ENCODE results near the gene PTX4. TPM values are rescaled to one million over a fixed set of nuclear protein-coding genes. Genes with fewer than 3 reads are reported as not detected.
"Not testable (repeated sequence)": the region's sequence is repeated elsewhere in the genome, so short reads cannot be mapped to it uniquely, and the experiment has no call there.

Gene PTX4
- total and polyA plus RNA-seq, 2 experiments from 2014 or later, result 0.30 TPM; not detected in 1

DNA sequence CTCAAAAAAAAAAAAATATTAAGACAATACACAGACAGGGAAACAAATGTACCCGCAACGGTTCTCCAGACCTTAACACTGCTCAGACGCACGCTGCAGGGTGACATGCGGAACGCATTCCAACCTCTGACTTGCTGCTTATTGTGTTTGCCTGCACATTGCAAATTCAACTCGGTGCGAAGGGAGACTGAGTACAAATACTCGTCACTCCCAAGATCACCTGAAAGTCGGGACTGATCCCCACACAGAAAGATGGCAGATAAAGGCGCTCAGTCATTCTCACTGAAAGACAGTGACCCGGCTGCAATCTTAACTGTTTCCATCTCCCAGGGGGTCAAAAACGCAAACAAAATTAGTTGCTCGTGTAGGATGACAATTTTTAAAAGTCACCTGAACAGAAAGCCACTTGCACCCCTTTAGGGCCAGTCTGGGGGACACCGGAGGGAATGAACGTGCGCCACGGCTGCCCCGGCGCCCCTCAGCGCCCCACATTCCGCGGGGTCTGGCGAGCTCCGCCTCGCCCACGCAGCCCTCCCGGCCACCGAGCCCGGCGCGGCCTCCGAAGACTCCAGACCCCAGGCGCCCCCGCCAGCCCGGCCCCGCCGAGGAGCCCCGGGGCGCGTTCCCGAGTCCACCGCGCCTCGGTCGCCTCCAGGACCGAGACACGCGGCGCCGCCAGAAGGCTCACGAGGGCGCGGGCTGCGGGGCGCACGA is 14.5 kb downstream of the PTX4 start:
- no peaks in the 10 kb centered on the region for H3K27me3 ChIP-seq
- peak overlapping the region; percentile 83 for H3K27ac ChIP-seq
- H3K4me3 ChIP-seq, result peak overlapping the region; percentile 48
- DNase-seq (ENCODE audit: low read depth in 1 of 2, low spot score in 1 of 2), result peak in 1 of 2 donors; percentile 9
- TF ChIP-seq, protein P1, sequence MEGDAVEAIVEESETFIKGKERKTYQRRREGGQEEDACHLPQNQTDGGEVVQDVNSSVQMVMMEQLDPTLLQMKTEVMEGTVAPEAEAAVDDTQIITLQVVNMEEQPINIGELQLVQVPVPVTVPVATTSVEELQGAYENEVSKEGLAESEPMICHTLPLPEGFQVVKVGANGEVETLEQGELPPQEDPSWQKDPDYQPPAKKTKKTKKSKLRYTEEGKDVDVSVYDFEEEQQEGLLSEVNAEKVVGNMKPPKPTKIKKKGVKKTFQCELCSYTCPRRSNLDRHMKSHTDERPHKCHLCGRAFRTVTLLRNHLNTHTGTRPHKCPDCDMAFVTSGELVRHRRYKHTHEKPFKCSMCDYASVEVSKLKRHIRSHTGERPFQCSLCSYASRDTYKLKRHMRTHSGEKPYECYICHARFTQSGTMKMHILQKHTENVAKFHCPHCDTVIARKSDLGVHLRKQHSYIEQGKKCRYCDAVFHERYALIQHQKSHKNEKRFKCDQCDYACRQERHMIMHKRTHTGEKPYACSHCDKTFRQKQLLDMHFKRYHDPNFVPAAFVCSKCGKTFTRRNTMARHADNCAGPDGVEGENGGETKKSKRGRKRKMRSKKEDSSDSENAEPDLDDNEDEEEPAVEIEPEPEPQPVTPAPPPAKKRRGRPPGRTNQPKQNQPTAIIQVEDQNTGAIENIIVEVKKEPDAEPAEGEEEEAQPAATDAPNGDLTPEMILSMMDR (IDR thresholded peaks at IDR 0.05; ENCODE audit: low read depth, low read length), result no peak
- H3K4me1 ChIP-seq (ENCODE audit: low read depth), result peaks cover 4% of the 10 kb centered on the region
- H3K9me3 ChIP-seq (ENCODE audit: low read depth), result no peaks in the 10 kb centered on the region
- H3K36me3 ChIP-seq, result no peaks in the 10 kb centered on the region

DNA sequence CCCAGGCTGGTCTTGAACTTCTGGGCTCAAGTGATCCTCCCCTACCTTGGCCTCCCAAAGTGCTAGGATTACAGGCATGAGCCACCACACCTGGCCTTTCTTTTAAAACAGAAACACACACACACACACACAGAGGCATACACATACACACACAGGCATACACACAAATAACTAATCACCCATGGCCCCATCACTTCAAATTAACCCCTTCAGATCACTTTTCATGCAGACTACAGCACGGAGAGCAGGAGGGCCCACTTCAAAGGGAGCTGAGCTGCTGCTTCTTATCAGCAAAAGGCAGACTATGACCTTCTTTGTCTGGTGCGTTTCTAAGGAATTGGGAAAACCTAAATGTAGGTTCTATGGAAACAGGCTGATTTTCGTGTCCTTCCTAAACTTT is 15.8 kb downstream of the PTX4 start:
- H3K36me3 ChIP-seq, result no peaks in the 10 kb centered on the region
- no peak for DNase-seq (ENCODE audit: low read depth in 1 of 2, low spot score in 1 of 2)
- TF ChIP-seq, protein P1 (IDR thresholded peaks at IDR 0.05; ENCODE audit: low read depth, low read length), result no peak
- H3K27me3 ChIP-seq, result no peaks in the 10 kb centered on the region
- peaks cover 4% of the 10 kb centered on the region for H3K4me1 ChIP-seq (ENCODE audit: low read depth)
- no peaks in the 10 kb centered on the region for H3K9me3 ChIP-seq (ENCODE audit: low read depth)
- no peak overlapping the region for H3K4me3 ChIP-seq
- no peak overlapping the region for H3K27ac ChIP-seq

DNA sequence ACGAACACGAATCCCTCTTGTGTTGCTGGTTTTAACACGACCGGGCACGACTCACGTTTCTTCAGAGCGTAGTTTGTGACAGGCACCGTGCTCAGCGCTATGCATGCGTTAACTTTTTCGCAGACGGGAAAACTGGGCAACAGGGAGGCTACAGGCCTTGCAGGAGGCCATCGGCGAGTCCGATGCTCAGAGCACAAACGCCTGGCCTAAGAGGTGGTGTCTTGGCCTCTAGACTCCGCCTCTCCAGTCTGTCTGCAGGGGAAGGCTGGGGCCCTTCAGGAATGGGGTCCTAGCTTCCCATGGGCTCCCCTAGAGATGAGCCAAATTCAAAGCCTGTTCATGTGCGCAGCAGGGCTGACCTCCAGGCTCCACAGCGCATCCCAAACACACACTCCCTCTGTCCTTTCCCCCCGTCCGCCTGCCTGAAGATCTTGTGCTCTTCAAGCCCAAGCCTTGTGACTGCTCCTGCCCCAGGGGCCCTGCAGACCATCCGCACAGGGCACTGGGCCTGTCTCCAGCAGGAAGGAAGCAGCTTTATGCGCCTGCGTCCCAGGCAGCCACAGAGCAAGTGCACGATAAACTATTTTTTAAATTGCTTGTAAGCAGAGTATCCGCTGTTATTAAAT is 17.1 kb downstream of the PTX4 start:
- DNase-seq (ENCODE audit: low read depth in 1 of 2, low spot score in 1 of 2), result no peak
- Histone ChIP-seq H3K36me3 (no peaks in the 10 kb centered on the region), H3K4me3 (no peak overlapping the region), H3K4me1 (ENCODE audit: low read depth) (peaks cover 4% of the 10 kb centered on the region), H3K27me3 (no peaks in the 10 kb centered on the region), H3K9me3 (ENCODE audit: low read depth) (no peaks in the 10 kb centered on the region), H3K27ac (no peak overlapping the region)
- TF ChIP-seq, protein P1 (IDR thresholded peaks at IDR 0.05; ENCODE audit: low read depth, low read length), result no peak

DNA sequence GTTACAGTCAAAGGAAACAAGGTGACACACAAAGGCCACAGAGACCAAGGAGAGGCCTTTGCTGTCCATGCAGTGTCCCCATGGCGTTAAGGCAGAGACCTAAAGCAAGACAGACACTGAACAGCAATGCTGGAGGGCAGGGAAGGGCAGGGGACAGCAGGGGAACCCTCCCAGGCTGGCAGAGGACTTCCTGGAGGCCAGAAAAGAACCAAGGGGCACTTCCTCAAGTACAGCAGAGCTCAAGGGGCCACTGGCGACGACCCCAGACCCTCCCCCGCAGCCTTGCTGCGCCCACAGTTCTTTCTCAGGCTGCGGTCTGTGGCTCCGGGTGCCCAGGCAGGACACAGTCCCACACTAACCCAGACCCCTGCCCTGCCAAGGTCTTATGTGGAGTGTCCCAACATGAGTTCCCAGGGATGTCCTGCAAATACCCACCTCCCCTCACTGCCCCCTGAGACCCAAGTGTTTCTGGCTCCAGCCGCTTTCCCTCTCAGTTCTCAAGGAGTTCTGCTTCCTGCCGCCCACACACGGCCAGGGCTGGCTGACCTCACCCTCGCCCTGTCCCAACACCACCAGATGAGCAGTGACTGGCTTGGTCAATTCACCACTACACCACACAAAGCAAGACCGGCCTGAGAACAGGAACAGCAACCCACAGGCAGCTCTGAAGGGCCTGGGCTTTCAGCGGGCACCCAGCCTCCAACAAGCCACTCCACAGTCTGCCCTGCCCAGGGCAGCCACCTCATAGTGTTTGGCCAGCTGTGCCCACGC is 18.1 kb downstream of the PTX4 start:
- peaks cover 4% of the 10 kb centered on the region for H3K4me1 ChIP-seq (ENCODE audit: low read depth)
- TF ChIP-seq, protein P1 (IDR thresholded peaks at IDR 0.05; ENCODE audit: low read depth, low read length), result no peak
- H3K27ac ChIP-seq, result no peak overlapping the region
- H3K4me3 ChIP-seq, result no peak overlapping the region
- no peaks in the 10 kb centered on the region for H3K9me3 ChIP-seq (ENCODE audit: low read depth)
- DNase-seq (ENCODE audit: low read depth in 1 of 2, low spot score in 1 of 2), result peak in 1 of 2 donors; percentile 68
- no peaks in the 10 kb centered on the region for H3K36me3 ChIP-seq
- H3K27me3 ChIP-seq, result no peaks in the 10 kb centered on the region

DNA sequence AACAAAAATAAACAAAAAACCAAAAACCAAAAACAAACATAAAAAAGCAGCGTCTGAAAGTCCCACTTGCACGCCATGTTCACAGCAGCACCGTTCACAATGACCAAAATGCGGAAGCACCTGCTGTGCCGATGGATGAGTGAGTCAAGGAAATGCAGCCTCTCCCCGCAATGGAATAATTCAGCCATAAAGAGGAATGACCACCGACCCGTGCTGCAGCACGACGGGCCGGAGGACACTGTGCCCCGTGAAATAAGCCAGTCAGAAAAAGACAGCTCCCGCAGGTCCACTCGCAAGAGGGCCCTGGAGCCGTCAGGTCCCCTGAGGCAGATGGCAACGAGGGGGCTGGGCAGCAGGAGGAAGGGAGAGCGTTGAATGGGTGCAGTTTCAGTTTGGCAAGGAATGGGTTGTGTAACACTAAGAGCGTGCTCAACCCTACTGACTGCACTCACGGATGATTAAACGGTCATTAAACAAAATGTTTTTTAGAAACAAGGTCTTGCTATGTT is 19.0 kb downstream of the PTX4 start:
- no peaks in the 10 kb centered on the region for H3K36me3 ChIP-seq
- TF ChIP-seq, protein P1 (IDR thresholded peaks at IDR 0.05; ENCODE audit: low read depth, low read length), result no peak
- H3K27me3 ChIP-seq, result no peaks in the 10 kb centered on the region
- H3K4me3 ChIP-seq, result no peak overlapping the region
- H3K4me1 ChIP-seq (ENCODE audit: low read depth), result peaks cover 4% of the 10 kb centered on the region
- DNase-seq (ENCODE audit: low read depth in 1 of 2, low spot score in 1 of 2), result no peak
- H3K27ac ChIP-seq, result no peak overlapping the region
- no peaks in the 10 kb centered on the region for H3K9me3 ChIP-seq (ENCODE audit: low read depth)

DNA sequence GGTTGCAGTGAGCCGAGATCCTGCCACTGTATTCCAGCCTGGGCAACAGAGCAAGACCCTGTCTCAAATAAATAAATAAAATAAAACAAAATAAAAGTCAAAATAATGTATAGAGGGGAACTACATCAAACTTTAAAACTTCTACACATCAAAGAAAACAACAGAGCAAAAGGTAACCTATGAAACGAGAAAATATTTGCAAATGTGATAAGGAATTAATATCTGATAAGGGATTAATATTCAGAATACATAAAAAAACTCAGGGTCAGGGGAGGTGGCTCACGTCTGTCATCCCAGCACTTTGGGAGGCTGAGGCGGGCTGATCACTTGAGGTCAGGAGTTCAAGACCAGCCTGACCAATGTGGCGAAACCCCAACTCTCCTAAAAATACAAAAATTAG is 19.6 kb downstream of the PTX4 start:
- not testable (repeated sequence) for H3K9me3 ChIP-seq (ENCODE audit: low read depth); H3K27me3 ChIP-seq; H3K36me3 ChIP-seq; H3K4me1 ChIP-seq (ENCODE audit: low read depth); DNase-seq (ENCODE audit: low read depth in 1 of 2, low spot score in 1 of 2); H3K27ac ChIP-seq; H3K4me3 ChIP-seq
